K562 (cell line): ENCODE results near the gene ZKSCAN5. TPM values are rescaled to one million over a fixed set of nuclear protein-coding genes. Genes with fewer than 3 reads are reported as not detected.

Experiments used
- CBX1 ChIP-seq: sonication (generic); IDR thresholded peaks from 2 replicates; pipeline ENCODE4 v1.6.1; 2016; ENCODE audit warnings: antibody characterized with exemption, low read depth, mild to moderate bottlenecking
- HMGN3 ChIP-seq: IDR thresholded peaks from 2 replicates; pipeline ENCODE4 v1.6.1; 2011; ENCODE audit warnings: borderline replicate concordance, low read depth, mild to moderate bottlenecking, mixed read lengths, low read length; ENCODE audit not compliant: insufficient read length; ENCODE audit errors: extremely low read depth
- KLF1 ChIP-seq: fragments of 450-650 bp; IDR thresholded peaks from 2 replicates; pipeline ENCODE4 v1.6.1; 2016; ENCODE audit warnings: missing genetic modification characterization, missing compliant biosample characterization
- KLF13 ChIP-seq: fragments of 450-650 bp; IDR thresholded peaks from 2 replicates; pipeline ENCODE4 v1.6.1; 2016; ENCODE audit warnings: missing genetic modification characterization, low read depth, mild to moderate bottlenecking, missing compliant biosample characterization, moderate library complexity, borderline replicate concordance
- SIN3B ChIP-seq: fragments of 450-650 bp; IDR thresholded peaks from 2 replicates; pipeline ENCODE4 v1.6.1; 2017; ENCODE audit warnings: low read depth, mild to moderate bottlenecking, moderate library complexity
- ZBTB17 ChIP-seq: fragments of 450-650 bp; formaldehyde crosslinking; IDR thresholded peaks from 2 replicates; pipeline ENCODE4 v1.4.0; 2020; ENCODE audit warnings: mild to moderate bottlenecking
- polyA plus RNA-seq, 8 experiments: library from polyadenylated mRNA; depleted of rRNA in 4 of 8; stranded (reverse) in 5 of 8; unstranded in 3 of 8; fragments of >200 nt; fragmentation: Nextera tagmentation in 2 of 8; fragmentation: Illumina TruSeq in 1 of 8; extraction: Ambion mirVana in 2 of 8; extraction: Trizol in 1 of 8; gene quantifications; 2 replicates each; pipeline versions ENCODE4 v1.2.1 to v1.2.3, GENCODE V29; 2011 to 2014; ENCODE audit warnings: inconsistent platforms in 1 of 8, missing spikeins in 1 of 8
- total RNA-seq, 7 experiments: library from RNA; depleted of rRNA in 6 of 7; stranded (reverse); fragments of >200 nt in 6 of 7; fragmentation: Illumina TruSeq in 2 of 7; extraction: Trizol in 2 of 7; gene quantifications; 2 replicates each; pipeline versions ENCODE4 v1.2.1 to v1.2.3, GENCODE V29; 2011 to 2021; ENCODE audit warnings: low replicate concordance in 1 of 7
- TF ChIP-seq, protein P1 (sequence below): fragments of 450-650 bp; IDR thresholded peaks from 2 replicates; pipeline ENCODE4 v1.6.1; 2018; ENCODE audit not compliant: partially characterized antibody
- TF ChIP-seq, protein P2 (sequence below): IDR thresholded peaks from 2 replicates; pipeline ENCODE4 v1.6.1; 2011; ENCODE audit not compliant: insufficient read length; ENCODE audit errors: extremely low read depth

Gene ZKSCAN5
- total and polyA plus RNA-seq, 9 of the 15 experiments (the other 6 are each of a cell fraction or from before 2014, with no cell fraction given) = 4.2 to 19.0 (median 15.0) TPM

DNA sequence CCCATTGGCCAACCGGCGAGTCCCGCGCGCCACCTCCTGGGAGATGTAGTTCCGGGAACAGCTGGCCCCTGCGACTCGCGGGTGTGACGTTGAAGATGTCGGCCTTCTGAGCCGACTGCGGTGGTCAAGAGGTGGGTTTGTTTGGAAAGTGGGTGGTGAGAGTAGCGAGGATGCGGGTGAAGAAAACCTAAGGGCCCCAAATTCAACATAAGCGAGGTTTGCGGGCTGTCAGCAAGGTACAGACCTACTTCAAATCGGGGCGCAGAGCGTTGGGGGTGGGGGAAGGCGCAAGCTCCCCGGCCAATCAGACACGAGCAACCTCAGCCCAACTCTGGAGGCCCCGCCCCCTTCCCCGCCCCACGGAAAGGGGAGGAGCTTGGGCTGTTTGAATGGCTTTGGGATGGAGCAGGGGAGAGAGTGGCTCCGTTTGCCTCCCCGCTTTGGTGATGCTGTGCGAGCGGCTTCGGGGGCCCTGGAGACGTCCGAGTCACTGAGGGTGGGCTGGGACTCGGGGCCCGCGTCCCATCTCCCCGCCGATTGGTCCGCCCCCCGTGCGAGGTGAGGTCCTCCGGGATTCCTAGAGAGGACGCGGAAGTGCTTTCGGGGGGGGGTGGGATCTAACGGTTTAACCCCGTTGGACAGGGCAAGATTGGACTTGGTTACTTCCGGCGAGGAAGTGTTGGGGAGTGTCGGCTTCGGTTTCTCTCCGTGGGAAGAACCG lies at the start of gene ZKSCAN5 (continued):
- TF ChIP-seq SIN3B (peak; percentile 59; the same call in 1 of the 2 replicates), KLF13 (peak; percentile 29; the same call in 1 of the 2 replicates), CBX1 (0 out of 2 replicates have a peak, but pooled peaks have one; percentile 69), ZBTB17 (CRISPR knock-in tag) (peak; percentile 21; the same call in 1 of the 2 replicates), HMGN3 (peak; percentile 87), KLF1 (no peak)
- TF ChIP-seq, protein P1, sequence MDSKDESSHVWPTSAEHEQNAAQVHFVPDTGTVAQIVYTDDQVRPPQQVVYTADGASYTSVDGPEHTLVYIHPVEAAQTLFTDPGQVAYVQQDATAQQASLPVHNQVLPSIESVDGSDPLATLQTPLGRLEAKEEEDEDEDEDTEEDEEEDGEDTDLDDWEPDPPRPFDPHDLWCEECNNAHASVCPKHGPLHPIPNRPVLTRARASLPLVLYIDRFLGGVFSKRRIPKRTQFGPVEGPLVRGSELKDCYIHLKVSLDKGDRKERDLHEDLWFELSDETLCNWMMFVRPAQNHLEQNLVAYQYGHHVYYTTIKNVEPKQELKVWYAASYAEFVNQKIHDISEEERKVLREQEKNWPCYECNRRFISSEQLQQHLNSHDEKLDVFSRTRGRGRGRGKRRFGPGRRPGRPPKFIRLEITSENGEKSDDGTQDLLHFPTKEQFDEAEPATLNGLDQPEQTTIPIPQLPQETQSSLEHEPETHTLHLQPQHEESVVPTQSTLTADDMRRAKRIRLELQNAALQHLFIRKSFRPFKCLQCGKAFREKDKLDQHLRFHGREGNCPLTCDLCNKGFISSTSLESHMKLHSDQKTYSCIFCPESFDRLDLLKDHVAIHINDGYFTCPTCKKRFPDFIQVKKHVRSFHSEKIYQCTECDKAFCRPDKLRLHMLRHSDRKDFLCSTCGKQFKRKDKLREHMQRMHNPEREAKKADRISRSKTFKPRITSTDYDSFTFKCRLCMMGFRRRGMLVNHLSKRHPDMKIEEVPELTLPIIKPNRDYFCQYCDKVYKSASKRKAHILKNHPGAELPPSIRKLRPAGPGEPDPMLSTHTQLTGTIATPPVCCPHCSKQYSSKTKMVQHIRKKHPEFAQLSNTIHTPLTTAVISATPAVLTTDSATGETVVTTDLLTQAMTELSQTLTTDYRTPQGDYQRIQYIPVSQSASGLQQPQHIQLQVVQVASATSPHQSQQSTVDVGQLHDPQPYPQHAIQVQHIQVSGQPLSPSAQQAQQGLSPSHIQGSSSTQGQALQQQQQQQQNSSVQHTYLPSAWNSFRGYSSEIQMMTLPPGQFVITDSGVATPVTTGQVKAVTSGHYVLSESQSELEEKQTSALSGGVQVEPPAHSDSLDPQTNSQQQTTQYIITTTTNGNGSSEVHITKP = peak; percentile 88
- TF ChIP-seq, protein P2, sequence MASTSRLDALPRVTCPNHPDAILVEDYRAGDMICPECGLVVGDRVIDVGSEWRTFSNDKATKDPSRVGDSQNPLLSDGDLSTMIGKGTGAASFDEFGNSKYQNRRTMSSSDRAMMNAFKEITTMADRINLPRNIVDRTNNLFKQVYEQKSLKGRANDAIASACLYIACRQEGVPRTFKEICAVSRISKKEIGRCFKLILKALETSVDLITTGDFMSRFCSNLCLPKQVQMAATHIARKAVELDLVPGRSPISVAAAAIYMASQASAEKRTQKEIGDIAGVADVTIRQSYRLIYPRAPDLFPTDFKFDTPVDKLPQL = no peak
